HG02588 (cell line): Measurements from ENCODE around the gene TSHZ2.
"Not testable (repeated sequence)": the region's sequence is repeated elsewhere in the genome, so short reads cannot be mapped to it uniquely, and the experiment has no call there.

Experiments used
- ATAC-seq: cut with Tn5 transposase; IDR thresholded peaks from one replicate; pipeline ENCODE4 v1.9.1; 2021; ENCODE audit warnings: mild to moderate bottlenecking, moderate library complexity; ENCODE audit not compliant: unreplicated experiment

The TSHZ2 gene

DNA sequence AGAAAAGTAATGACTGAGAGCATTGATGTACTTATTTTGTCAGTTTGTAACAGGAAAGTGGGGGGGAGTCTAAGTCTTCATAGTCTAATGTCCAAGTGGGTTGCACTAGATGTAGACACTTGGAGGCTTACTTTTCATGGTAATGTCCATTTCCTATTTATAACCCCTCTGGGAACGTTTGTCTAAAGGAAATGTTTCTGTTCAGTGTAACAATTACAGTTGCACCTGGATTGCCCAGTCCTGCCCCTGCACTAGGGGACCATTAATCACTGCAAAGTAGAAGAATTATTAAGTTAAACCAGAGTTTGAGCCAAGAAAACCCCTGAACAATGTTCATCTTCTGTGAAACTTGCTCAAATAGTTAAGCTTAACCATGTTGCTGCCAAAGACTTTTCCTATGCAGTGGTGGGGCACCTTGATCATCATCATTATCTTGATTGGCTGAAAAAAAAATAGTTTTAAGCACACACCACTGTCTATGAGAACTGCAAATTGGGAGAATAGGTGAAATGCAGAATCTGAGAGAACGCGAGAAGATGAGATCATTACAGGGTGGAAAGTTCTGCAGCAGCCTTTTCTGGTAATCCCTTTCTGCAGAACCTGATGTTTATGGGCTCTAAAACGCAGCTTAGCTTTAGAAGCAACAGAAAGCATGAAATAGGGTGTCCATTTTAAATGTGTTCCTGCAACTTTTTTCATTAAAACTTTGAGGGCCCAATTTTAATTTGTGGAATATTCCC is 515.5 kb downstream of the TSHZ2 start:
- no peak for ATAC-seq

DNA sequence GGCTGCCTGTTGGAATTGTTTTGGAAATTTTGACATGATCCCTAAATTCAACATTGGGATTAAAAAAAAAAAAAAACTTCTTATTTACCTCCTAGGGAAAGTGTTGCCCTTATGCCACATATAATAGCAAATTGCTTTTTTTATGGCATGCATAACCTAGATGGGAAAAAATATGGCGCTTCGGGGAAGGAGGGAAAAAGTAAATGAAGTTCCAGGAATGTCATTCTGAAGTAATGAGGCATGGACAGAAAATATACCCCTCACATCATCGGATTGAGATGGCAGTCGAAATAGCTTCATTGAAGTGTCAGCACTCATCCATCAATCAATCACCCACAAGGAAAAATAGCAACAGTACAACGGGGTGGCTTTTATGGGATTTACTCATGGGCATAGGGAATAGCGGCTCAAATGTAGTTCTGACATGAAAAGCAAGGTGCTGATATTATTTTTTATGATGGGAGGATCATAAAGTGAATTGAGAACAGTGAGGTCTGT is 516.7 kb downstream of the TSHZ2 start:
- ATAC-seq: no peak

DNA sequence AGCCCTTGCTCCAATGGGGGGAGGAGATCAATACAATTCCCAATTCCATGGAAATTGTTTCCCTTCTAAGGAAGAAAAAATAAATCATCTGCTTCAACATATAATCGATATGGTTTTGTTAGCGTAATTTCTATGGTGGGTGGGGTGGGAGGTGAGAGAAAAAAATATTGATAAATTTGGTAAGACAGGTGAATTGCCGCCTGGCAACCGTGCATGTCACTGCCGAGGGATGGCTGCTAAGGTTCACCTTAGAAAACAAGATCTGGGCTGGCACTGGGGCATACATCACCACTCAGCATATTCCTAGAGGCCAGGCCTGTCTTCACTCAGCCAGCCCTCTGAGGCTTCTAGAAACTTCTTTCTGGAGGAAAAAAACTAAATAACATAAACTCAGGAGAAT is 517.4 kb downstream of the TSHZ2 start:
- no peak for ATAC-seq

DNA sequence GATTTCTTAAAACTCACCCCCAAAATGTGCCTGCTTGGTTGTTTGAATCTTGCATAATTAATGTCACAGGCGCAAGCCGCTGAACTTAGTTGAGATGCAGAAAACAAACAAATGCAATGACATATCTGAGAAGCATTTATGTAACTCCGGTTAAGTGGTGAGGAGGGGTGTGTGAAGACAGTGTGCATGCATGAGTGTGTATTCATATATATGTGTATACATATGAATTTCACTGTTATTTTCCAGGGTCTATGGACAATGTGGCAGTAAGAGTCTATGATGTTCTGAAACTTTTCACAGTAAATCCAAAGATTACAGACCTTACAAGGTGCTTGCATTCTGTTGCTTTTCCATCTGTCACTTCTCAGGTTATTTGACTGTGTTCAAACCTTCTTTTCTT is 518.5 kb downstream of the TSHZ2 start:
- ATAC-seq: no peak

DNA sequence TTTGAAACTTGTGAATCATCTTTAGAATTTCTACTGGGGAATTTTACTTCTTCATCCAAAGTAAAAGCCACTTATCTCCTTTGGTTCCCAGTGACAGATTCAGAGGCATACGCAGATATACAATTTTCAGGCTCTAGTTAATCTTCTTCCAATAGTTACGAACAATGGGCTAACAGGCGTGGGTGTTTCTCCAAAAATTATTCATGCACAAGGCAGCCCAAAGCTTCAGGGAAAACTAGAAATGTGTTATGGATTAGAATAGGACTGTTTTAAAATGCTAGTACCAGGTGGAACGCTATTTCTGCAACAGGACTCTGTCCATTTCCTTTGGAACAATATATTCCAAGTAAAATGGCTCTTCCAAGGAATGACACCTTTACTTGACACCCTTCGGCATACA is 519.3 kb downstream of the TSHZ2 start:
- no peak for ATAC-seq

DNA sequence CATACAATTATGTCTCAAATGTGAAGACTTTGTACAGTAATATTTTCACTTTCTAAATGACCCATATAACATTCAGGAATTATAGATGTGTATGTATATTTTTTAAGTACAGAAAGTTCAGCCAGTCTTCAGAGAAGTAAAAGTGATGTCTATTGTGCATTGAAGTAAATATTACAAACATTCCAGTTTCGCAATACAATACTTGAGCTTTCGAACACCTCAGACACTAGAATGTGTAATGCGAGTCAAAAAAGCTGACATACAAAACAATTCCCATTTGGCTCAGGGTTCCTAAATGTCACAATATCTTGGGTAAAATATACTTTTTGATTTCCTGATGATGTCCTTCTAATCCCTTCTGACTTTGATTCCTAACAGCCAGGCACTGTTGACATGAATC is 520.1 kb downstream of the TSHZ2 start:
- no peak for ATAC-seq

DNA sequence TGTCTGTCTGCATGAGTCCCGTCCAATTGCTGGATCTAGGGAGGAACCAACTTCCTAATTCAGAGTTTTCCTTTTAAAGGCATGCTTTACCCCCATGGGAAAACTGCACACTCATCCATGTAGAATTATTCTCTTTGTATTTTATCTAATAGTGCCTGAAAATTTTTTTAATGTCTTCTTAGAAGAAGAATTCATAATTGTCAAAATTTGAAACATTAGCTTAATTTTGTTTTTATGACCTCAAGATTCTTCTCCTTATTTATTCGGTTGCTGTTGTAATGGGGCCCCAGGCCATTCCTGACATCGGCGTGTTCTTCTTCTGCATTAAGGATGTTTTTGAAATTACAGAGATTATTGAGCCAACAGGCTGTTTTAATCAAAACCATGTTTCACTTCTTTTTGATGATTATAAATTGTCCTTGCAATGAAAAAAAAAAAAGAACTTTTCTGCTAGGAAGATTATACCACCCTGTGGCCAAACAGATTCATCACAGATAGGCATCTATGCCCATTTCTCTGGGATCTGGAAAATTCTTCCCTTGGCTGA is 521.2 kb downstream of the TSHZ2 start:
- ATAC-seq: no peak

DNA sequence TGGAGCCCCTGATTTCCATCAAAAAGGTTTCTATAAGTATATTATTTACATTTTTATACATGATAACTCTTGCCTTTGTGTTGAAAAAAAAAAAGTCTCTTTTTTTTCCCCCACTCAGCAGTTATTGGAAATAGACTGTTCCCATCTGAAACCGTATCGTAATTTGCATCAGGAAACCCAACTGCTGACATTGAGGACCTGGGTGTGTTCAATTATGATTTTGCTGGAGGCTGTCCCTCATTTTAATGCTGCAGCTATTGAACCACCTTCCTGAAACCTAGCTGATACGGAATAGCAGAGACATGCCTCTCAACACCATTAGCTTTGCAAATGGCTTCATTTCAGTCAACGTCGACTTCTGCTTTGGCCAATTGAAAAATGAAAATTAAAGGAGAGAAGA is 522.6 kb downstream of the TSHZ2 start:
- no peak for ATAC-seq

DNA sequence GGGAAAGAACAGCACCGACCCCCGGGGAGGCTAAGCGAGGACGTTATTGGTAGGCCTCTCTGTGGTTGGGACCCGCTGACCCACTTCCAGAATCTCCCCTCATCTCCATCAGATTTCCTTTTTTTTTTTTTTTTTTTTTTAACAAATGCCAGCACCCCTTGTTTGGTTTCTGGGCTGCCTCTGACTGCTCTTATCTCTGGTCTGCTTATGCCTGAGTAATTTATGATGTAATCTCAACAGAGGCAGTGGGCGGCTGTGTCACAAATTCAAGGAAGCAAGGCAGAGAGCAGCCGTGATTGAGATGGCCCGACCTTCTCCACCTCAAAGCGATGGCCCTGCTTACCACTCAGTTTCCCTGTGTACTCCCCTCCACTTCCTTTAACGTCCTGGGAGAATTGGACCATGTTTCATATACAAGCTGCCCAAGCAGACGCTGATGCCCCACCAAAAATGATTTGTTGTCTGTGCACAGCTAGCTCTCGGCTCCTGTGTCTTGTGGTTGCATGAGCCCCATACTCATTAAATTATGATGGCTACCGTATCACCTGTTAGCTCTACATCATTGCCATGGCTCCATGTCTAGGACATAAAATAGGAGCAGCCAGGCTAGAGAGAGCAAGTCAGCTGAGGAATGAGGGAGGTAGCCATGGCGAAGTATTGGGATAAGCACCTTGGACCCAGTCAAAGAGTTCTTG is 523.4 kb downstream of the TSHZ2 start:
- ATAC-seq: no peak

DNA sequence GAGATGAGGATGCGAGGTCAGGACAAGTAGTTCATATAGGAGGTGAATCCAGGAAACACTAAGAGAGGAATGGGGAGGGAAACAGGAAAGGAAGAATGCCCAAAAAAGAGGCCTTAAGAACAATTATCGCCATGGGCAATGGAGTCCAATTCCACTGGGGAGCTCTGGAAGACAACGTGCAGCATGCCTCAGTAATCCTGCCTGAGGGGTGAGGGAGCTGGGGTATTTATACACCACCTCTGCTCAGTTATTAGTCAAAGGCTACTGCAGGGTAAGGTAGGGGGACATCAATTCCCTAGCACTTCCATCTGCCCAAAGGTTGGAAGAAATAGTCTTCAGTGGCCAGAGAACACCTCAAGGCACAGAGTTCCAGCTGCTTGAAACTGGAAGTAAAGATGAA is 525.1 kb downstream of the TSHZ2 start:
- ATAC-seq: no peak

DNA sequence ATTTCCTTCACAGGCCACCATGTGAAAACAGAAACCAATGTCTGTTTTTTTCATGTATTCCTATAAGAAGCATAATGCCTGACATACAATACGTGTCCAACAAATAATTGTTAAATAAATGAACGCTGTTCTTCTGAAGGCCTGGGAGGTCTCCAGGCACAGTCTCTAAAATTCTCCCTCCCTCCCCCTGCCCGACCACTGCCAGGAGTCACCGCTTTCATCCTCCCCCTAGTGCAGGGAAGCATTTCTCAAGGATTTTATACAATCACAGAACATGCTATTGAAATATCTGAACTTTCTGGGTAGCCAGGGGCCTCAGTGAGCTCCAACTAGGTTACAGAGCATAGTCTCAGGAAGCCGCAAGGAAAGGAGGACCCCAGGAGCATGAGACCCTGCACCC is 526.2 kb downstream of the TSHZ2 start:
- ATAC-seq: no peak

DNA sequence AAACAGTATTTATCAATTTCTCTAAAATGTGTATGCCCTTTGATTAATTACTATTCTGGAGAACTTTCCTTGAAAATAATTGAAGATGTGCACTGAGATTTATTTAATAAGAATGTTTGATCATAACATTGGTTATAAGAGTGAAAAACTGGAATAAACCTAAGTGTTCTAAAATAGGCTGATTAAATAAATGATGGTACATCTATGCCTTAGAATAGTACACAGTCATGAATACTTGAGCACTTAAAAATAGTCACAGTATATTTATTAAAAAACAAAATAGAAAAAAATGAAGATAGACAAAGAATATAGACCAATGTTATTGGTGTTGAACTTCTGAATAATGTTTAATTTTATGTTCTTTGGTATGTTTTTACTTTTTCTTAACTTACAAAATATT is 528.5 kb downstream of the TSHZ2 start:
- ATAC-seq: no peak

DNA sequence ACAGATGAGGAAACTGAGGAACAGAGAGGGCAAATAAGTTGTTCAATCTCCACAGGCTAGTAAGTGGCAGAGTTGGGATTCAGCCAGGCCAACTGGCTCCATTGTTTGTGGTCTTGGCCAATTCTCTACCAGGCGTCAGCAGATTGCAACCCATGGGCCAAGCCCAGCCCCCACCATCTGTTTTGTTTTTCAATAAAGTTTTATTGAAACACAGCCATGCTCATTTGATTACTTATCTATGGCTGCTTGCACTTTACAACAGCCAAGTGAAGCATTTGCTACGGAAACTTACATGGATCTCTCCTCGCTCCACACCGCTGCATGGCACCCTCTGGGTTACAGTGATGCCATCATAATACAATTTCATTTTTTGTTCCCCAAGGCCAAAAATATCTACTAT is 530.7 kb downstream of the TSHZ2 start:
- ATAC-seq: no peak

DNA sequence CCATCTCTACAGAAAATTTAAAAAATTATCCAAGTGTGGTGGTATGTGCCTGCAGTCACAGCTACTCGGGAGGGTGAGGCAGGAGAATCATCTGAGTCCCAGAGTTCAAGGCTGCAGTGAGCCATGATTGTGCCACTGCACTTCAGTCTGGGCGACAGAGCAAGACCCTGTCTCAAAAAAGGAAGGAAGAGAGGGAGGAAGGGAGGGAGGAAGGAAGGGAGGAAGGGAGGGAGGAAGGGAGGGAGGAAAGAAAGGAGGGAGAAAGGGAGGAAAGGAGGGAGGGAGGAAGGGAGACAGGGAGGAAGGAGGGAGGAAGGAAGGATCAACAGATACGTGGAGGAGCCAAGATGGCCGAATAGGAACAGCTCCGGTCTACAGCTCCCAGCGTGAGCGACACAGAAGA is 531.4 kb downstream of the TSHZ2 start:
- no peak for ATAC-seq

DNA sequence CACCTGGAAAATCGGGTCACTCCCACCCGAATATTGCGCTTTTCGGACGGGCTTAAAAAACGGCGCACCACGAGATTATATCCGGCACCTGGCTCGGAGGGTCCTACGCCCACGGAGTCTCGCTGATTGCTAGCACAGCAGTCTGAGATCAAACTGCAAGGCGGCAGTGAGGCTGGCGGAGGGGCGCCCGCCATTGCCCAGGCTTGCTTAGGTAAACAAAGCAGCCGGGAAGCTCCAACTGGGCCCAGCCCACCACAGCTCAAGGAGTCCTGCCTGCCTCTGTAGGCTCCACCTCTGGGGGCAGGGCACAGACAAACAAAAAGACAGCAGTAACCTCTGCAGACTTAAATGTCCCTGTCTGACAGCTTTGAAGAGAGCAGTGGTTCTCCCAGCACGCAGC is 531.9 kb downstream of the TSHZ2 start:
- not testable (repeated sequence) for ATAC-seq

DNA sequence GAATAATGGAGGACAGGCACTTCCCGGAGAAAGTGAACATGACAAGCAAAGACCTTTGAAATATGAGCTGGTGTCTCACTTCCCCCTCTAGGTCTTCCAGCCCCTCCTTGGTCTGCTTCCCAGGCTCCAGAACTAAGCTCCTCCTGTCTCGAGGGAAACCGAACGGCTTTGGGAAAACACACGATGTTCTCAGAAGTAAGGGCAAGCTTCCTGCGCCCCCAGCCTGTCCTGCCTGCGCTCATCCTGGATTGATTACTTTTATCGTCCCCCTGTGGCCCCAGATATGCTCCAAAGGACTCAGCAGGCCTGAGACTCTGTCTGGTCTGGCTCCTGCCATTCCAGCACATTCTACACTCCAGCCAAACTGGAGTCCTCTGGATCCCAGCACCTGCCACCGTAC is 538.1 kb downstream of the TSHZ2 start:
- no peak for ATAC-seq

DNA sequence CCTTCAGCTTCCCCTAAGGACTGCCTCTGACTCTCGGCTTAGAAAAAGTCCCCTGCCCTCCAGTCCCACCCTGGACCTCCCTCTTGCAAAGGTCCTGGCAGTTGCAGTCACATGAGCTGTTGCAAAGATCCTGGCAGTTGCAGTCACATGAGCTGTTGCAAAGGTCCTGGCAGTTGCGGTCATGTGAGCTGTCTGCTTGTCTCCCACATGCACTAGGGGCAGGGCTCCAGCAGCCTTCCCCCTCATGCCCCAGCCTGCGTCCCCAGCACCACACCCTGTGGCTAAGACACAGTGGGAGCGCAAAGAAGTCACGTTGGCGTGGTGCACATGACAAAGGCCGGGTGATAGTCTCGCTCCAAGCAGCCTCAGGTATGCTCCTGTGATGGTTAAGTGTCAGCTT is 538.5 kb downstream of the TSHZ2 start:
- ATAC-seq: no peak

DNA sequence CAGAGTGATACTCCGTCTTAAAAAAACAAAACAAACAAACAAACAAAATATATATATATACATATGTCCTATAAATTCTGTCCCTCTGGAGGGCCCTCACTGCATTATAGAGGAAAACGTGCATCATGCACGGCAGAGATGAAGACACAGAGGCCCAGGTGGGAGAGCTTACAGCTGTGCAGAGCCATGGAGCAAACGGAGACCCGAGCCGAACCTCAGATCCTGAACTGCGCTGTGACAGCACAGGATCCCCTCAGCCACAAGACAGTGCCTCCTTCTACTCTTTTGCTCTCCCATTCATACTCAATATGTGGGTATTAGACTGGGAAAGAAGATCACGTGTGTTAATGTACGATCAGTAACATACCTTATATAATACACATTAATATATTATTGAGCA is 539.9 kb downstream of the TSHZ2 start:
- ATAC-seq: no peak

DNA sequence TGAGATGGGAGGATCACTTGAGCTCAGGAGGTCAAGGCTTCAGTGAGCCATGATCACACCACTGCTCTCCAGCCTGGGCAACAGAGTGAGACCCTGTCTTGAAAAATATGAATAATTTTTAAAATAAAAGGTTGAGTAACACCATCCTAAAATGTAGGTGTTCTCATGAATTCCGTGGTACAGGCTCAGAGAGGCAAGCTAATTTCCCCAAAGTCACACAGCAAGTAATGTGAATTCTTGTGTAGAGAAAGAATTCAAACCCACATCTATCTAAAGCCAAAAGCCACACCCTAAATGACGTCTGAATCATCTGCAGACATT is 541.0 kb downstream of the TSHZ2 start:
- no peak for ATAC-seq

DNA sequence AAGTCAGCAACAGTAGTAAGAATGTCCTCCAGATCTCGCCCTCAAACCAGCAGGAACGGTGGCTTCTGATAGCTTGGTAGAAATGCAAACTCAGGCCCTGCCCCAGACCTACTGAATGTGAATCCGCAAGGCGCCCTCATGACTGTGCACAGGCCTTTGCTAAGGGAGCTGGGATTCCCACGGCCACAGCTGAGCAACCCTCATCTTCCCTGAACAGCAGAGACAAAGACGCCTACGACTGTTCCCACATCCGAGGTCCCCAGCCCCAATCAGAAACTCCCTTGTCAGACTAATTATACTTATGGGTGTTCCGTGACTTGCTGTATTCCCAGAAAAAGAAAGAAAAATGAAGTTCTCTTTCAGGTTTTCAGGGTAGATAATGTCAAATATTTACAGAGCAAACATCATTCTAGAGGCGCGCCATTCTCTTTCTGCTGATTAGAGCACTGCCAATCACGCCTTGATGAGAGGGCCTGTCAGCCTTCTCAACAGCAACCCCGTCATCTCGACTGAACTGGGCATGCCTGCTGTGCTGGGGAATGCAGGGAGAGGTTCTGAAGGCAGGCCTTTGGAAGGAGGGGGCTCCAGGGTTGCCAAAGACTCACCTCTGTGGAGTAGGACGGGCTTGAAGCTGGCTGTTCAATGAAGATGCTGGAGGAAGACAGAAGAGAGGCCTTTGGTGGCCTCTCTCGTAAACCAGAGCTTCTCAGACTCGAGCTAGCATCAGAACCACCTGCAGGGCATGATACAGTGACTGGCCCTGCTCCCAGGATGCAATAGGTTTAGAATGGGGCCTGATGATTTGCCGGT is 541.5 kb downstream of the TSHZ2 start:
- ATAC-seq: no peak

DNA sequence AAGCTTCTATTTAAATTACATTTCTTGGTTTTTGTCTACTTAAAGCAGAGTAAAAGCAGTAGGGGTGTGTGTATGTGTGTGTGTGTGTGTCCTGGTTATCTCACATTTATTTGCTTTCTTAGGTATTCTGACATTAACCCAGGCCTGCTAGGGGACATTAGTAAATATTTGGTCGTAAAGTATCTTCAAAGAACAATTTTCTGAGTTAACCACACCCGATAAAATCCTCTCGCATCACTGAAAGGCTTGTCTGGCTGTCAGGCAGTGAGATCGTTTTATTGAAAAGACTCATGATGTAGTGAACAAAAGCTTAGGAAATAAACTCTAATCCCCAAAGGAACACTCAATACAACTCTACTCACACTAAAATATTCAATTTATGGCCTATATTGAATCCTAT is 543.6 kb downstream of the TSHZ2 start:
- no peak for ATAC-seq

DNA sequence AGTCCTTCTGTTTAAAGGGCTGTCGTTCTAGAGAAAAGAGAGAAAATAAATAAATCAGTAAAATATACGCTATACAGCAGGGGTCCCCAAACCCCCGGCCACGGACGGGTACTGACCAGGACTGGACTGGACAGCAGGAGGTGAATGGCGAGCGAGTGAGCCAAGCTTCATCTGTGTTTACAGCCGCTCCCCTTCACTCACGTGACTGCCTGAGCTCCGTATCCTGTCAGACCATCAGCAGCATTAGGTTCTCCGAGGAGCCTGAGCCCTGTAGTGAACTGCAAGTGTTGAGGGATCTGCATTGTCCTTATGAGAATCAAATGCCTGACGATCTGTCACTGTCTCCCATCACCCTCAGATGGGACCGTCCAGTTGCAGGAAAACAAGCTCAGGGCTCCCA is 545.0 kb downstream of the TSHZ2 start:
- no peak for ATAC-seq
